Measurements from ENCODE around the gene EDARADD. TPM values are rescaled to one million over a fixed set of nuclear protein-coding genes. Genes with fewer than 3 reads are reported as not detected.
"Not testable (repeated sequence)": the region's sequence is repeated elsewhere in the genome, so short reads cannot be mapped to it uniquely, and the experiment has no call there.

Gene EDARADD
- total and polyA plus RNA-seq, 2 experiments from 2014 or later, result 0.86 to 1.7 TPM

DNA sequence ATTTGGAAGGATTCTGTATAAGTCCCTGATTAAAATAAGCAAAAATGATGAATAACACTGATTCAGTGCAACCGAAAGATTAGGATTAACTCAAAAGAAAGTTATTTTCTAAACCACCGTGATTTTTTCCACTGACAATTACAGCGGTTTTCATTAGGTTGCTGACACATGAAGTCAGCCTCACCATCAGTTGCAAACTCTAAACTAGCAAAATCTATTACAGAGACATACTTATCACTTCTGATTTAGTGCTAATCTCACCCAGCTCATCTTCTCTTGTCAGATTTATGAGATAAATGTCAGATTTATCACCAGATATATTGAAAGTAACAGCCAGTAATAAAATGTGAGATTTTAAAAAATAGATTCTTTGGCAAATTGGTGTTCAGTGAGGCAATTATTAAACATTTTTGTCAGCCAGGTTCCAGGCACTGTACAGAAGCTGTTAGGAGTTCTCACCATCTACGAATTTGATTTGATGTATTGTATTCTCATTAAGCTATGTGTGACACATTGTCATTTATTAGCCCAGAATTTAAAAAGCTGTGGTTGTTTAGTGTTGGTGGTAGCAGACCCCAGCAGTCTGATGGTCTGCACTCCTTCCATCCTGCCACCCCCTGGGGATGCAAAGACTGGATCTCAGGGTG lies 92.4 kb downstream of the EDARADD start:
- in situ Hi-C loops (cut with MboI), result loop anchor here (5.0 kb wide), 1 partner anchor 379 kb away; no protein-coding TSS in a partner anchor
- WGBS, 2 experiments (ENCODE audit: low coverage in 1 of 2, low lambda C conversion rate in 2 of 2, missing lambda C conversion rate in 2 of 2), result 14 to 17% methylated on average over 4 of the region's 4 CpGs
- Histone ChIP-seq H3K9ac (no peak overlapping the region), H3F3A (ENCODE audit: insufficient read depth) (no peaks in the 10 kb centered on the region), H3K27ac (no peak overlapping the region), H4K20me1 (ENCODE audit: insufficient read depth) (no peaks in the 10 kb centered on the region), H3K9me3 (ENCODE audit: low read depth) (no peaks in the 10 kb centered on the region), H2AFZ (no peak overlapping the region), H3K36me3 (ENCODE audit: low read depth) (no peaks in the 10 kb centered on the region), H3K9me2 (ENCODE audit: insufficient read depth) (no peaks in the 10 kb centered on the region), H3K4me3 (no peak overlapping the region), H3K27me3 (replicated peaks; ENCODE audit: insufficient read depth) (no peaks in the 10 kb centered on the region), H3K4me1 (ENCODE audit: insufficient read depth) (no peaks in the 10 kb centered on the region), H3K4me2 (ENCODE audit: unreplicated experiment) (no peak overlapping the region), H3K79me2 (ENCODE audit: insufficient read depth) (no peaks in the 10 kb centered on the region)
- TF ChIP-seq EZH2 (IDR thresholded peaks at IDR 0.05; ENCODE audit: insufficient read depth, poor library complexity, severe bottlenecking) (no peak), EZH2phosphoT487 (IDR thresholded peaks at IDR 0.05; ENCODE audit: insufficient read depth, low read depth) (no peak)
- peak; percentile 30 for DNase-seq

DNA sequence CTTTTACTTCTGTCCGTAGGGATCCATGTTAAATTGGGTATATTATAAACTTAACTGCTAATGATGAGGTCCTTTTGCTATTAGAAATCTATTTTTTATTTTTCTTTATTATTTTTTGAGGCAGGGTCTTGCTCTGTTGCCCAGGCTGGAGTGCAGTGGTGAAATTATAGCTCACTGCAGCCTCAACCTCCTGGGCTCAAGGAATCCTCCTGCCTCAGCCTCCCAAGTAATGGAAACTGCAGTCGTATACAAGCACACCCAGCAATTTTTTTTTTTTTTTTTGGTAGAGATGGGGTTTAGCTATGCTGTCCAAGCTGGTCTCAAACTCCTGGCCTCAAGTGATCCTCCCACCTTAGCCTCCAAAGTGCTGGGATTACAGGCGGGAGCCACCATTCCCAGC lies 95.1 kb downstream of the EDARADD start:
- not testable (repeated sequence) for H3F3A ChIP-seq (ENCODE audit: insufficient read depth); H3K27ac ChIP-seq; H4K20me1 ChIP-seq (ENCODE audit: insufficient read depth); DNase-seq; H3K36me3 ChIP-seq (ENCODE audit: low read depth); H3K9me2 ChIP-seq (ENCODE audit: insufficient read depth); H3K4me1 ChIP-seq (ENCODE audit: insufficient read depth); H2AFZ ChIP-seq; H3K79me2 ChIP-seq (ENCODE audit: insufficient read depth); H3K9me3 ChIP-seq (ENCODE audit: low read depth); H3K4me3 ChIP-seq; H3K27me3 ChIP-seq (replicated peaks; ENCODE audit: insufficient read depth); H3K9ac ChIP-seq; H3K4me2 ChIP-seq (ENCODE audit: unreplicated experiment)
- 51 to 54% methylated on average over 3 of the region's 3 CpGs for WGBS, 2 experiments (ENCODE audit: low coverage in 1 of 2, low lambda C conversion rate in 2 of 2, missing lambda C conversion rate in 2 of 2)
- in situ Hi-C loops (cut with MboI), result loop anchor here (5.0 kb wide), 1 partner anchor 382 kb away; no protein-coding TSS in a partner anchor

DNA sequence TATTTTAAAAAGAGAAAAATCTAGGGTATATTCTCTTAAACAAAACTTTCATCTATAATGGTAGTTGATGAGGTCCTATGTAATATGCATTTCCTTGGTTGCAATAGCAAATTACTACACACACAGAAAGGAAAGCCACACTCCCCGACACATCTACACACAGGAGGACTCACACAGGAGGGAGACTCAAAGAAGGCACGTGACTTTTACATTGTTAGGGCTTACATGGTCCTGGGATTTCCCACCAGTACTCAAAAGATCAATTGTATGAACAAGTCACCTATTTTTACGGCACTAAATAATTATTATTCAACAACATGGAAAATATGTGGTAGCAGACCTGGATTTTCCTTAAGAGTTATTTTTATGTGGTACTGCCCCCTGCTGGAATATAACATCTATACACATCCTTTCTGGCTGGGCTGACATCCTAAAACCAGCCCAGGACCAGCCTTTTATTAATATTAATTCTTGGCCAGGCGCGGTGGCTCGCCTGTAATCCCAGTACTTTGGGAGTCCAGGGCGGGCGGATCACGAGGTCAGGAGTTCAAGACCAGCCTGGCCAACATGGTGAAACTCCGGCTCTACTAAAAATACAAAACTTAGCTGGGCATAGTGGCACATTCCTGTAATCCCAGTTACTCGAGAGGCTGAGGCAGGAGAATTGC lies 95.8 kb downstream of the EDARADD start:
- H3K79me2 ChIP-seq (ENCODE audit: insufficient read depth), result no peaks in the 10 kb centered on the region
- in situ Hi-C loops (cut with MboI), result loop anchor here (5.0 kb wide), 1 partner anchor 383 kb away; no protein-coding TSS in a partner anchor
- no peaks in the 10 kb centered on the region for H3K9me2 ChIP-seq (ENCODE audit: insufficient read depth)
- H3K4me1 ChIP-seq (ENCODE audit: insufficient read depth), result no peaks in the 10 kb centered on the region
- no peak overlapping the region for H3K27ac ChIP-seq
- DNase-seq, result peak; percentile 79
- H3K36me3 ChIP-seq (ENCODE audit: low read depth), result no peaks in the 10 kb centered on the region
- no peaks in the 10 kb centered on the region for H4K20me1 ChIP-seq (ENCODE audit: insufficient read depth)
- H3K9ac ChIP-seq, result no peak overlapping the region
- H3K27me3 ChIP-seq (replicated peaks; ENCODE audit: insufficient read depth), result 0 out of 2 replicates have a peak, but pooled peaks cover 10% of the 10 kb centered on the region
- no peak for TF ChIP-seq EZH2 (IDR thresholded peaks at IDR 0.05; ENCODE audit: insufficient read depth, poor library complexity, severe bottlenecking)
- TF ChIP-seq EZH2phosphoT487 (IDR thresholded peaks at IDR 0.05; ENCODE audit: insufficient read depth, low read depth), result no peak
- H3K9me3 ChIP-seq (ENCODE audit: low read depth), result no peaks in the 10 kb centered on the region
- no peaks in the 10 kb centered on the region for H3F3A ChIP-seq (ENCODE audit: insufficient read depth)
- no peak overlapping the region for H2AFZ ChIP-seq
- H3K4me3 ChIP-seq, result no peak overlapping the region
- WGBS, 2 experiments (ENCODE audit: low coverage in 1 of 2, low lambda C conversion rate in 2 of 2, missing lambda C conversion rate in 2 of 2), result 20 to 21% methylated on average over 11 of the region's 11 CpGs
- H3K4me2 ChIP-seq (ENCODE audit: unreplicated experiment), result no peak overlapping the region

DNA sequence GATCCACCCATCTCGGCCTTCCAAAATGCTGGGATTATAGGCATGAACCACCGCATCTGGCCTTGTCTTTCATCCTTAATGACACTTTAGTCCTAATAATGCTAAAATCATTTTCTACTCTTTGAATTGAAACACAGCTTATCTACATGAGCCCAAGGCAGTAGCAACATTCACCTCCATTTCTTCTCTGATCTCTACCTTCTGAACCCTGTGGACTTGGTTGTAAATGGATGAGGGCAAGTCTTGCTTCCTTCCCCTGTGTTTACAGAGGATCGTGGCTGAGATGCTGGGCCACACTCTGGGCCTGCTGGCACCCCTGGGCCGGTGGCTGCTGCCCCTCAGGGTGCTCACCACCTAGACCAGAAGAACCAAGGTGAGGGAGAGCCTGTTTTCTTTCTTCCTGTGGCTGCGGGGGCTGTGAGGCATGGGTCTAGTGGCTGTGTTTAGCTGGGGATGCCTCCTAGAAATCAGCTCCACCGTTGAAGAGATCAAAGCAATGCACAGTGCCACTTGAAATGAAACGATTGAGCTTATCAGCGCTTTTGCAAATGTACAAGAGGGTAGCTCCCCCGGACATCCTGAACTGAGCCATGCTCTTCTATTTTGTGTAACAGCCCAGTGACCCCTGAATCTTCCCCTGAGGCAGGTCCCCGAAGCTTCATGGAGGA lies 97.5 kb downstream of the EDARADD start:
- in situ Hi-C loops (cut with MboI), result no loop called here
- H3K9ac ChIP-seq, result no peak overlapping the region
- H3K27me3 ChIP-seq (replicated peaks; ENCODE audit: insufficient read depth), result 0 out of 2 replicates have a peak, but pooled peaks cover 10% of the 10 kb centered on the region
- no peak overlapping the region for H3K4me2 ChIP-seq (ENCODE audit: unreplicated experiment)
- H3K4me3 ChIP-seq, result no peak overlapping the region
- H3K9me2 ChIP-seq (ENCODE audit: insufficient read depth), result no peaks in the 10 kb centered on the region
- no peaks in the 10 kb centered on the region for H3K9me3 ChIP-seq (ENCODE audit: low read depth)
- H3K4me1 ChIP-seq (ENCODE audit: insufficient read depth), result no peaks in the 10 kb centered on the region
- H4K20me1 ChIP-seq (ENCODE audit: insufficient read depth), result no peaks in the 10 kb centered on the region
- H3F3A ChIP-seq (ENCODE audit: insufficient read depth), result no peaks in the 10 kb centered on the region
- no peaks in the 10 kb centered on the region for H3K79me2 ChIP-seq (ENCODE audit: insufficient read depth)
- WGBS, 2 experiments (ENCODE audit: low coverage in 1 of 2, low lambda C conversion rate in 2 of 2, missing lambda C conversion rate in 2 of 2), result 65 to 67% methylated on average over 10 of the region's 10 CpGs
- TF ChIP-seq EZH2 (IDR thresholded peaks at IDR 0.05; ENCODE audit: insufficient read depth, poor library complexity, severe bottlenecking), result no peak
- no peak for TF ChIP-seq EZH2phosphoT487 (IDR thresholded peaks at IDR 0.05; ENCODE audit: insufficient read depth, low read depth)
- no peaks in the 10 kb centered on the region for H3K36me3 ChIP-seq (ENCODE audit: low read depth)
- H3K27ac ChIP-seq, result no peak overlapping the region
- H2AFZ ChIP-seq, result no peak overlapping the region
- no peak for DNase-seq

Data from GM23248 (cell line).